C4-2B (cell line): Measurements from ENCODE around the gene APOC1.

ENCODE experiments used
- CTCF ChIP-seq: fragments of 450-650 bp; conservative IDR thresholded peaks from 2 replicates; pipeline ENCODE4 v1.5.1; 2017; ENCODE audit warnings: mild to moderate bottlenecking
- ZFX ChIP-seq: fragments of 450-650 bp; IDR thresholded peaks from 2 replicates; pipeline ENCODE4 v1.6.1; 2017

- TF ChIP-seq CTCF (no peak), ZFX (no peak)
These were observed 43.1 kb downstream of the APOC1 start for GRCh38 chr19:44957526-44957925.
